Right renal pelvis (tissue), 4 donors: ENCODE results near the gene DPH3. TPM values are rescaled to one million over a fixed set of nuclear protein-coding genes. Genes with fewer than 3 reads are reported as not detected.

Experiments
- DNase-seq, 4 donors: peaks; one replicate each; pipeline ENCODE4 v3.0.0-alpha.2; 2013; ENCODE audit warnings: low read depth in 4 of 4, low spot score in 3 of 4, missing footprints in 1 of 4
- polyA plus RNA-seq, 4 donors: library from polyadenylated mRNA; unstranded; fragments of 120-200 nt; gene quantifications; one replicate each; pipeline ENCODE4 v1.2.1, GENCODE V29; 2013; ENCODE audit not compliant: insufficient read length in 4 of 4

DPH3 gene
- polyA plus RNA-seq, 4 donors: 26.6 to 30.6 (median 29.1) TPM

GRCh38 chr3:16257309-16257708 is 7.4 kb downstream of the DPH3 start:
- no peak for DNase-seq

DNA sequence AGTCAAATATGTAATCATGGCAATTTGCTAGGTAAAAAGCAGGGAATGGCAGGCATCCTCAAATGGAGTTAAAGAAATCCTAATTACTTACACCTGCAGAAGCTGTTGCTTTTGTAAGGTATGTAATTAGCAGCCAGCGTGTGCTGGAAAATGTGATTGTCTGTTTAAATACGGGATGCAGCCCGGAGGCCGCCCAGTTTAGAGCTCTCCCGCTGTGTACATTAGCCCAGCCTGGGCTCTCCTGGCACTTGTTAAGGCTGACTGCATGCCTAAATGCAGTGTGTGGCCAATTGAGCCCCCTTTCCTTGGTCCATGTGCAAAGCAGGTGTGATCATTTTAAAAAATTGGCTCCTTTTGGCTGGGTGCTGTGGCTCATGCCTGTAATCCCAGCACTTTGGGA is 9.0 kb downstream of the DPH3 start:
- no peak for DNase-seq

DNA sequence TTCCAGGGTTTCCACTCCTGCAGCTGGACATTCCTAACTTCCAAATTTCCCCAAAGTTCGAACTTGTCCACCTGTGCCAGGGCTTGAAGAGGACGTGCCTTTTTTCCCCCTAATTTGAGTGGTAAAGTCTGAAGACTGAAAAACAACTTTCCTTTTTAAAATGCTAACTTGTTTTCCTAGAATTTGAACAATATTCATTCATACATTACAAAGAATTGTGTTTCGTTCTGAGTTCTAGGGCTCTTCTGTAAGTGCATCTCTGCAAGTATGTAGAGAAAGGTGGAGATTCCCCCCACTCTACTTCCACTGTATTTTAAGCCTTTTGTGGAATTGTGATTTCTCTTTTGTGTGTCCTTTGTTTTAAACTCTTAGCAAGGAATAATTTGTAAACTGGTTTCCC is 9.4 kb downstream of the DPH3 start:
- no peak for DNase-seq

GRCh38 chr3:16254916-16255315 is 9.8 kb downstream of the DPH3 start:
- no peak for DNase-seq

- DNase-seq: no peak
Measured at GRCh38 chr3:16253601-16254000, 11.1 kb downstream of the DPH3 start.

- DNase-seq: no peak
Measured at GRCh38 chr3:16252988-16253387, 11.8 kb downstream of the DPH3 start.

DNA sequence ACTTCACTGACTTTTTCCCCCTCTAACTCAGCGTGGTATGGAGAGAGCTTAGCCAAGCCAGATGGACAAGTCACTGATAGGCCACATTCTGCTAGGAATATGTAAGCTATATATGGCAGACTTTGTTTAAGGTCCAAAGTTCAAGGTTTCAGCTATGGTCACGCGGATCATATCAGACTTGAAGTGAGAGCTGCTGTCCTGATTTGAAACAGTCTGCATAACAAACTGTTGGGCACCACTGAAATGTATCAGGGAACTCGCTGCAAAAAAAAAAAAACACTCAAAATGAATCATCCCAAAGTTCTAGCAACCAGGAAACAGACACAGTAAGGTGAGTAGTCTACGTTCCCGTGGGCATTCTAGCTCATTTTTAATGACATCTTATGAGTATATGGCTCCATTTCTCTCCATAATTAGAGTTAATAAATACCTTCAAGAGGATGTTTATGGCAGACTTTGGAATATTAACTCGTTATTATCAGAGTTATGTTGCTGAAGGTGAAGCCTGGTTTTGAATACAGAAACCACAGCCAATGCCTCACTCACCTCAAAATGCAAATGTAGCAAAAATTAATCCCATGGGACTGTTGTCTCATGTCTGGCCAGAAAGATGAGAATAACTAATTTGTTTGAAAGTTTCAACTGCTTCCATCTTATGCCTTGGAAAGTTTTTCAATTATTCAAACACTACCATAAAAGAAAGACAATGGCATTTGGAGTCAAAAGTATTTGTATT is 12.3 kb downstream of the DPH3 start:
- no peak for DNase-seq

- no peak for DNase-seq
Measured at GRCh38 chr3:16251316-16252085, 13.2 kb downstream of the DPH3 start.

GRCh38 chr3:16249886-16250285 is 14.9 kb downstream of the DPH3 start:
- no peak for DNase-seq

GRCh38 chr3:16249336-16249735 is 15.4 kb downstream of the DPH3 start:
- DNase-seq: no peak

DNA sequence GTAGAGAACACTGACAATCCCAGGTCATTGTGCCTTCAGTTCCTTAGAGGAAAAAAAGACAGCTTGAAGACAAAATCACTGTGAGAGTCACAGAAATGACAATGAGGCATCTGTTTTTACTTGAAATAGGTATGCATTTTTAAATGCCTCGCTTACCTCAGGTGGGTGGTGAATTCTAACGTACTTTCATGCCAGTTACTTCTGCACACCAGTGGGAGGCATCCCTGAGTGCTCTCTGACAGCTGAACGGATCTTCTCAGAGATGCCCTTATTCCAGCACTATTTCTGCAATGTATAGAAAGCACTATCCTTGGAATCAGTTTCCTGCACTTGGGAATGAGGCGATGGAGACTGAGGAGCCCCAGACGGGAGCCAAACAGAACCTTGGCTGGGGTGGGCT is 16.2 kb downstream of the DPH3 start:
- no peak for DNase-seq

DNA sequence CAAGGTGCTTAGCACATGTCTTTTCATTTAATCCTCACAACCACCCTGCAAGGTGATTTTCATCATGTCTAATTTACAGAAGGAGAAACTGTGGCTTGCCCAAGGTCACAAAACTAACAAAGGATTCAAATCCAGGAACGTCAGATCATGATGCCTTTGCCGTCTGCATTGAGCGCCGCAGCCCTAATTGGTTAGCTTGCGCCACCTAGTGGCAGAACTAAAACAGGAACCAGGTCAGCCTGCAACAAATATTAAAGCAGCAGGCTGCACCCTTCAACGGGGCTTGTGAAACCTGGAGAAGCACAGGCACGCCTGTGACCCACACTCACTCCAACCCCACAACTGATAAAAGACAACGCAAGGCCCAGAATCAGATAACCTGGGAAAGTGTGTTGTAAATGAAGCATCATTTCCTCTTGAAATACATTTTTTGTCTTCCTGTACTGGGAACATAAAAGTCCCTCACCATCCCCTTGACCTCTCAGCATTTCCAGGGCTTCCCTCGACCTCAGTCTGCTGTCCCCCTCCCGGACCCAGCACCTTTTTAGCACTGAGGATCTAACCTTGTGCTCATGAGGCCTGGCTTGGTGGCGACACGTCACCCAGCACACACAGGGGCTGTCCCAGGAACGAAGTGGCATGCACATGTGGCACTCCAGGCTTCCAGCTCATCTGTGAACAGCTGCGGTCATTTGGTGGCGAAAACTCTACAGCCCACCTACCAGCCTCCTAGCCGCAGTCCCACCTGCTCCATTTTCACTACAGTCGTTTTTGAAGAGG is 17.3 kb downstream of the DPH3 start:
- DNase-seq: peak; percentile 53 to 73 (median 70)

- no peak for DNase-seq
Measured at GRCh38 chr3:16245609-16246008, 19.1 kb downstream of the DPH3 start.

GRCh38 chr3:16243706-16244490 is 20.8 kb downstream of the DPH3 start:
- no peak for DNase-seq

GRCh38 chr3:16242177-16242576 is 22.6 kb downstream of the DPH3 start:
- DNase-seq: no peak

GRCh38 chr3:16241225-16241624 is 23.5 kb downstream of the DPH3 start:
- no peak for DNase-seq

- DNase-seq: no peak
Measured at GRCh38 chr3:16240229-16241023, 24.3 kb downstream of the DPH3 start.

- DNase-seq: no peak
Measured at GRCh38 chr3:16239780-16240179, 25.0 kb downstream of the DPH3 start.

GRCh38 chr3:16239086-16239770 is 25.5 kb downstream of the DPH3 start:
- no peak for DNase-seq
